Endodermal cell (in vitro differentiated cells): Measurements from ENCODE around the gene KIAA1210. TPM values are rescaled to one million over a fixed set of nuclear protein-coding genes. Genes with fewer than 3 reads are reported as not detected.

Source experiments
- DNase-seq: peaks from one replicate; pipeline ENCODE4 v3.0.0-alpha.2; 2017
- H3K27ac ChIP-seq: 2 replicates; pipeline ENCODE4 v1.5.1; 2013; ENCODE audit warnings: mild to moderate bottlenecking, low read depth, low read length, moderate library complexity
- H3K27me3 ChIP-seq: 2 replicates; pipeline ENCODE4 v1.6.1; 2013; ENCODE audit warnings: mild to moderate bottlenecking, low read length, moderate library complexity; ENCODE audit not compliant: insufficient read depth, control insufficient read depth, poor library complexity, severe bottlenecking
- H3K36me3 ChIP-seq: 2 replicates; pipeline ENCODE4 v1.7.0; 2013; ENCODE audit warnings: mild to moderate bottlenecking, low read length, moderate library complexity; ENCODE audit not compliant: control insufficient read depth, insufficient read depth
- H3K4me1 ChIP-seq: one replicate; pipeline ENCODE4 v1.7.0; 2013; ENCODE audit warnings: low read length; ENCODE audit not compliant: control insufficient read depth, insufficient read depth
- H3K4me3 ChIP-seq: 2 replicates; pipeline ENCODE4 v1.5.1; 2013; ENCODE audit warnings: mild to moderate bottlenecking, low read length, moderate library complexity
- H3K9ac ChIP-seq: 2 replicates; pipeline ENCODE4 v1.6.1; 2013; ENCODE audit warnings: mild to moderate bottlenecking, low read length, moderate library complexity; ENCODE audit not compliant: poor library complexity, severe bottlenecking; ENCODE audit errors: extremely low read depth
- H3K9me3 ChIP-seq: 2 replicates; pipeline ENCODE4 v1.6.1; 2013; ENCODE audit warnings: mild to moderate bottlenecking, low read length, moderate library complexity; ENCODE audit not compliant: control insufficient read depth
- H3K27ac Mint-ChIP-seq: 2 replicates; pipeline ENCODE4 v1.8.0; 2020; ENCODE audit warnings: mixed read lengths
- H3K27me3 Mint-ChIP-seq: 2 replicates; pipeline ENCODE4 v1.8.0; 2021; ENCODE audit warnings: mild to moderate bottlenecking, mixed read lengths; ENCODE audit not compliant: insufficient read depth
- H3K36me3 Mint-ChIP-seq: 2 replicates; pipeline ENCODE4 v1.8.0; 2020; ENCODE audit warnings: low read depth, mixed read lengths
- H3K4me1 Mint-ChIP-seq: 2 replicates; pipeline ENCODE4 v1.8.0; 2020; ENCODE audit warnings: mixed read lengths
- H3K4me3 Mint-ChIP-seq: 2 replicates; pipeline ENCODE4 v1.8.0; 2020; ENCODE audit warnings: mild to moderate bottlenecking, moderate library complexity, mixed read lengths
- H3K9me3 Mint-ChIP-seq: 2 replicates; pipeline ENCODE4 v1.8.0; 2020; ENCODE audit warnings: mild to moderate bottlenecking, mixed read lengths
- WGBS, 2 experiments: methylation state at CpG; one replicate each; pipeline versions ENCODE4 v1.1.5 to v1.1.7; 2013; ENCODE audit warnings: missing lambda C conversion rate in 2 of 2, mixed read lengths in 1 of 2; ENCODE audit not compliant: insufficient coverage in 1 of 2, insufficient read length in 1 of 2; 5-methylcytosine and 5-hydroxymethylcytosine counted together
- total RNA-seq, 2 donors: library from RNA; stranded (reverse); fragmentation: NEBNext Ultra II Directional in 1 of 2; extraction: Animal tissue kit (Norgen Biotek cat#: 25700) in 1 of 2; gene quantifications; 2 replicates in 1 of 2; 3 replicates in 1 of 2; pipeline ENCODE4 v1.2.1, GENCODE V29; 2021
- TF ChIP-seq, protein P1 (sequence below): fragments of 200-600 bp; sonication (generic); conservative IDR thresholded peaks from 2 replicates; pipeline ENCODE4 v1.5.0; 2021; ENCODE audit warnings: antibody characterized with exemption, mild to moderate bottlenecking

KIAA1210 gene
- total RNA-seq, 2 donors from 2014 or later, result not detected

DNA sequence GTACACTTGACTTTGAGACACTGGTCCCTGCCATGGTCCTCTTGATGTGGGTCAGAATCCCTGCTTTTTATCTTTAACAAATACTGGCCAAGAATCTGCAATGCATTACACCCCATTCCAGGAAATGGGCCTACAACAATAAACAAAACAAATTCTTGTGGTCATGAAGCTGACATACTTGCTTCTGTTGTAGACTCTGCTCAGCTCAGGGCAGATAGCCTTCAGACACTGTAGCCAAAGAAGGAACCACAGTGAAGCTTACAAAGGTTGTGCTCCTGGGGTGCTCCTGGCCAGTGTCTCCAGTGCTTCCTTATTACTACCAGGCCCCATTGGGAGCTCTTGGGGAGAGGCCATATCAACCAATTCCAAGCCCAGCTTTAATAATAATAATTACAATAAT lies 21.8 kb downstream of the KIAA1210 start:
- Mint-ChIP-seq H3K27me3 (no peaks in the 10 kb centered on the region), H3K4me1 (no peaks in the 10 kb centered on the region), H3K9me3 (peaks cover 28% of the 10 kb centered on the region), H3K27ac (no peak overlapping the region), H3K36me3 (no peaks in the 10 kb centered on the region), H3K4me3 (no peak overlapping the region)
- Histone ChIP-seq H3K4me1 (no peaks in the 10 kb centered on the region), H3K27ac (no peak overlapping the region), H3K4me3 (no peak overlapping the region), H3K9ac (no peak overlapping the region), H3K36me3 (no peaks in the 10 kb centered on the region), H3K27me3 (no peaks in the 10 kb centered on the region), H3K9me3 (no peaks in the 10 kb centered on the region)
- no peak for DNase-seq
- TF ChIP-seq, protein P1, sequence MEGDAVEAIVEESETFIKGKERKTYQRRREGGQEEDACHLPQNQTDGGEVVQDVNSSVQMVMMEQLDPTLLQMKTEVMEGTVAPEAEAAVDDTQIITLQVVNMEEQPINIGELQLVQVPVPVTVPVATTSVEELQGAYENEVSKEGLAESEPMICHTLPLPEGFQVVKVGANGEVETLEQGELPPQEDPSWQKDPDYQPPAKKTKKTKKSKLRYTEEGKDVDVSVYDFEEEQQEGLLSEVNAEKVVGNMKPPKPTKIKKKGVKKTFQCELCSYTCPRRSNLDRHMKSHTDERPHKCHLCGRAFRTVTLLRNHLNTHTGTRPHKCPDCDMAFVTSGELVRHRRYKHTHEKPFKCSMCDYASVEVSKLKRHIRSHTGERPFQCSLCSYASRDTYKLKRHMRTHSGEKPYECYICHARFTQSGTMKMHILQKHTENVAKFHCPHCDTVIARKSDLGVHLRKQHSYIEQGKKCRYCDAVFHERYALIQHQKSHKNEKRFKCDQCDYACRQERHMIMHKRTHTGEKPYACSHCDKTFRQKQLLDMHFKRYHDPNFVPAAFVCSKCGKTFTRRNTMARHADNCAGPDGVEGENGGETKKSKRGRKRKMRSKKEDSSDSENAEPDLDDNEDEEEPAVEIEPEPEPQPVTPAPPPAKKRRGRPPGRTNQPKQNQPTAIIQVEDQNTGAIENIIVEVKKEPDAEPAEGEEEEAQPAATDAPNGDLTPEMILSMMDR, result no peak

DNA sequence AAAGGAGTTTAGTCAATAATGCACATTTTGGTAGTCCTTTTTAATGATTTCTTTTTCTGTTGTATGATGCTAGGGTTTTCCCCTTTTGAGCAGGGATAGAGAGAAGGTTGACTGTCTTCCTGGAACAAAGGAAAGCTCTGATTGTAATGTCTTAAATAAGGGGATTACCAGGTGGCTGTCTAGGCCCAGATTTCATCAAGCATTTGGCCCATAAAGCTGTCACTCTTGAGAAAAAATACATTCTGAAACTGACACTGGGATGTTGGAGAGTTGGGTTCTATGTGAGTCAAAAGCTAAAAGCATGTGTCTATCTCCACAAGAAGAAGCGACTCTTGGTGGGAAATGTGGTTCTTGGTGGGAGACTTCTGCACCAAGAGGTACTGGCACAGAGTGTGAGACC lies 26.4 kb downstream of the KIAA1210 start:
- Mint-ChIP-seq H3K4me3 (no peak overlapping the region), H3K27ac (no peak overlapping the region), H3K36me3 (no peaks in the 10 kb centered on the region), H3K4me1 (peaks cover 5% of the 10 kb centered on the region), H3K27me3 (no peaks in the 10 kb centered on the region), H3K9me3 (peaks cover 44% of the 10 kb centered on the region)
- no peak for DNase-seq
- H3K9me3 ChIP-seq, result no peaks in the 10 kb centered on the region
- 93% methylated on average over 1 of the region's 1 CpG; no CpG with 5 or more reads in 1 of the 2 experiments for WGBS, 2 experiments
- no peak overlapping the region for H3K9ac ChIP-seq
- TF ChIP-seq, protein P1, result no peak
- H3K4me1 ChIP-seq, result no peaks in the 10 kb centered on the region
- H3K27ac ChIP-seq, result no peak overlapping the region
- H3K4me3 ChIP-seq, result no peak overlapping the region
- no peaks in the 10 kb centered on the region for H3K36me3 ChIP-seq
- no peaks in the 10 kb centered on the region for H3K27me3 ChIP-seq

DNA sequence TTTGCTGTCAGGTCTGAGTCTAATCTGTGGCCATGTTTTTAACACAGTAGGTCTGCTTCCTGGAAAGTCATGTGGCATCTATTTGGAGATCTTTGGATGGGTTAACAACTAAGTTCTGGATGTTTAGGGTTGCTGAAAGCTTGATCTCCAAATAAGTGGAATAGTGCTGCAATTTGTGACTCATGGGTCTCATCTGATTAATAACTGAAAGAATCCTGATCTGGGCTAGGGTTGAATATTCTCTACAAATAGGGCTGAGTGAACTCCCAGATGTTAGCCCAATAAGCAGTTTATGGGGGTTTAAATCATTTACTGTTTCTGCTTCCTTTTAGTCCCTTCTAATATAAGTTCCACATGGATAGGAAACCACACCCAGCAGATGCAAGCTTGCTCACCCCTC lies 31.7 kb downstream of the KIAA1210 start:
- Mint-ChIP-seq H3K27ac (no peak overlapping the region), H3K4me1 (peaks cover 5% of the 10 kb centered on the region), H3K36me3 (no peaks in the 10 kb centered on the region), H3K27me3 (no peaks in the 10 kb centered on the region), H3K4me3 (no peak overlapping the region), H3K9me3 (peaks cover 53% of the 10 kb centered on the region)
- Histone ChIP-seq H3K27ac (no peak overlapping the region), H3K36me3 (no peaks in the 10 kb centered on the region), H3K4me3 (no peak overlapping the region), H3K4me1 (no peaks in the 10 kb centered on the region), H3K27me3 (no peaks in the 10 kb centered on the region), H3K9ac (no peak overlapping the region), H3K9me3 (no peaks in the 10 kb centered on the region)
- no peak for DNase-seq
- TF ChIP-seq, protein P1, result no peak
